OCI-LY7 (cell line): ENCODE measurements around the gene MRPS9.

Experiments
- EZH2phosphoT487 ChIP-seq: fragments of 200-600 bp; sonication (generic); IDR thresholded peaks from 2 replicates; pipeline ENCODE4 v1.6.1; 2018; ENCODE audit warnings: low read depth, borderline replicate concordance, mild to moderate bottlenecking, mixed run types, antibody characterized with exemption, low read length, moderate library complexity, mixed read lengths
- TF ChIP-seq, protein P1 (sequence below): fragments of 200-600 bp; sonication (generic); conservative IDR thresholded peaks from 2 replicates; pipeline ENCODE4 v1.5.1; 2014; ENCODE audit warnings: mild to moderate bottlenecking, antibody characterized with exemption, low read length, moderate library complexity, mixed read lengths

DNA sequence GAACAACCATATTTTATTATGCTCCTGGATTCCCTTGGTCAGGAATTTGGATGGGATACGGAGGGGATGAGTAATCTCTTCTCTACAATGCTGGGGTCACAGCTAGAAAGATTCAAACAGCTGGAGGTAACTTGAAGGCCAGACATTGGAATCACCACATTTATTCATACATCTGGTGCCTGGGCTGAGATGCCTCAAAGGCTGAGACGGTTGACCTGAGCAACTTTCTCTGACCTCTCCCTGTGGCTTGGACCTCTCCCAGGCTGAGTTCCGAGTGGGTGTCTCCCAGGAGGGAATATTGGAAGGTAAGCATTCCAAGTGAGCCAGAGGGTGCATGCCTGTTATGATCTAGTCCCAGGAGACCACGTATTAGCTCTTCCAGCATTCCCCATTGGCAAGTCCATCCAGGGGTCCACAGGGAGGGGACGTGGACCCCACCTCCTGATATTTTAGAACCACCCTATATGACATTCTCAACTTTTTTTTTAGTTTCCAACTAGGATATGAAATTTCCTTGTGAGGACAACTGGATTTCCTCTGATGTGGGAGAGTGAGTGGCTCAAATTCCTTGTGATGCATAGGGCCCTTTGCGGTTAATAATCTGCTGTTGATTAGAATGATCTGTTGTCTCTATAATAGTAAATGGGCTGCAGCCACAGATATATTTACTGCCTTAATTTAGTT is 101.8 kb downstream of the MRPS9 start:
- TF ChIP-seq EZH2phosphoT487, result no peak
- TF ChIP-seq, protein P1, sequence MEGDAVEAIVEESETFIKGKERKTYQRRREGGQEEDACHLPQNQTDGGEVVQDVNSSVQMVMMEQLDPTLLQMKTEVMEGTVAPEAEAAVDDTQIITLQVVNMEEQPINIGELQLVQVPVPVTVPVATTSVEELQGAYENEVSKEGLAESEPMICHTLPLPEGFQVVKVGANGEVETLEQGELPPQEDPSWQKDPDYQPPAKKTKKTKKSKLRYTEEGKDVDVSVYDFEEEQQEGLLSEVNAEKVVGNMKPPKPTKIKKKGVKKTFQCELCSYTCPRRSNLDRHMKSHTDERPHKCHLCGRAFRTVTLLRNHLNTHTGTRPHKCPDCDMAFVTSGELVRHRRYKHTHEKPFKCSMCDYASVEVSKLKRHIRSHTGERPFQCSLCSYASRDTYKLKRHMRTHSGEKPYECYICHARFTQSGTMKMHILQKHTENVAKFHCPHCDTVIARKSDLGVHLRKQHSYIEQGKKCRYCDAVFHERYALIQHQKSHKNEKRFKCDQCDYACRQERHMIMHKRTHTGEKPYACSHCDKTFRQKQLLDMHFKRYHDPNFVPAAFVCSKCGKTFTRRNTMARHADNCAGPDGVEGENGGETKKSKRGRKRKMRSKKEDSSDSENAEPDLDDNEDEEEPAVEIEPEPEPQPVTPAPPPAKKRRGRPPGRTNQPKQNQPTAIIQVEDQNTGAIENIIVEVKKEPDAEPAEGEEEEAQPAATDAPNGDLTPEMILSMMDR, result no peak
